Thoracic aorta (tissue), 2 donors: Measurements from ENCODE around the gene RNF19B. TPM values are rescaled to one million over a fixed set of nuclear protein-coding genes. Genes with fewer than 3 reads are reported as not detected.
A peak's percentile ranks its signal among the peaks of the same experiment; 100 is the strongest.

Source experiments
- ATAC-seq: fragments of 150-250 bp; one replicate; pipeline ENCODE4 v1.8.0; 2017; ENCODE audit warnings: low read depth; ENCODE audit not compliant: insufficient number of reproducible peaks, low FRiP score
- DNase-seq: peaks from one replicate; pipeline ENCODE4 v3.0.0-alpha.2; 2020; ENCODE audit warnings: low spot score
- H3K27ac ChIP-seq, 2 donors: fragments of 200-600 bp; sonication (generic); 1 replicate in 1 of 2; 2 replicates in 1 of 2; pipeline ENCODE4 v1.5.1; 2016; ENCODE audit warnings: mild to moderate bottlenecking in 2 of 2, moderate library complexity in 2 of 2
- H3K27me3 ChIP-seq: fragments of 200-600 bp; sonication (generic); replicated peaks from 2 replicates; pipeline ENCODE4 v1.6.0; 2016; ENCODE audit warnings: mild to moderate bottlenecking; ENCODE audit not compliant: insufficient read depth
- H3K36me3 ChIP-seq: fragments of 200-600 bp; sonication (generic); one replicate; pipeline ENCODE4 v1.5.1; 2016
- H3K4me1 ChIP-seq, 2 donors: fragments of 200-600 bp; sonication (generic); 1 replicate in 1 of 2; 2 replicates in 1 of 2; pipeline versions ENCODE4 v1.5.1 to v1.6.0; 2016; ENCODE audit warnings: low read depth in 2 of 2, mild to moderate bottlenecking in 1 of 2; ENCODE audit not compliant: control insufficient read depth in 1 of 2
- H3K4me3 ChIP-seq: fragments of 200-600 bp; sonication (generic); 2 replicates; pipeline ENCODE4 v1.5.1; 2016; ENCODE audit warnings: mild to moderate bottlenecking
- H3K9me3 ChIP-seq: fragments of 200-600 bp; sonication (generic); 2 replicates; pipeline ENCODE4 v1.5.1; 2016
- total RNA-seq, 2 donors: library from RNA; depleted of rRNA; stranded (reverse); fragments of >200 nt; gene quantifications; one replicate each; pipeline versions ENCODE4 v1.1.0 to v1.2.3, GENCODE V29; 2016
- TF ChIP-seq, protein P1 (sequence below): fragments of 200-600 bp; sonication (generic); IDR thresholded peaks from one replicate; pipeline ENCODE4 v1.5.1; 2019; ENCODE audit warnings: antibody characterized with exemption

RNF19B gene
- total RNA-seq, 2 donors from 2014 or later = 21.9 to 37.2 TPM

DNA sequence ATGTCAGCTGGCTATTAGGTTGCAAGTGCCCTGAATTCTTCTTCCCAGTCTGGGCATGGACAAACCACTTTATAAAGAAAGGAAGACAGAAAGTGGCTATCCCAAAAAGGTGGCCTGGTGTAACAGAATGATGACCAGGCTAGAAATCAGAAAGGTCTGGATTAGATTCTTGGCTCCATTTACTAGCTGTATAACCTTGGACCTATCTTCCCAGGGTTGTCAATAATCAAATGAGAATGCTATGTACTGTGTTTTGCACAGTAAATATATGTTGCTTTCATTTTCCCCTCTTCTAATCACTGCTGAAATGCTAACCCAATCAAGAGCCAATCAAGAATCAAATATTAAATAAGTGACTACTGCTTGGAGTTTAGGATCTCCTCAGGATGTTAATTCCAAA, 20.4 kb downstream of the RNF19B start:
- H3K27me3 ChIP-seq = no peaks in the 10 kb centered on the region
- TF ChIP-seq, protein P1, sequence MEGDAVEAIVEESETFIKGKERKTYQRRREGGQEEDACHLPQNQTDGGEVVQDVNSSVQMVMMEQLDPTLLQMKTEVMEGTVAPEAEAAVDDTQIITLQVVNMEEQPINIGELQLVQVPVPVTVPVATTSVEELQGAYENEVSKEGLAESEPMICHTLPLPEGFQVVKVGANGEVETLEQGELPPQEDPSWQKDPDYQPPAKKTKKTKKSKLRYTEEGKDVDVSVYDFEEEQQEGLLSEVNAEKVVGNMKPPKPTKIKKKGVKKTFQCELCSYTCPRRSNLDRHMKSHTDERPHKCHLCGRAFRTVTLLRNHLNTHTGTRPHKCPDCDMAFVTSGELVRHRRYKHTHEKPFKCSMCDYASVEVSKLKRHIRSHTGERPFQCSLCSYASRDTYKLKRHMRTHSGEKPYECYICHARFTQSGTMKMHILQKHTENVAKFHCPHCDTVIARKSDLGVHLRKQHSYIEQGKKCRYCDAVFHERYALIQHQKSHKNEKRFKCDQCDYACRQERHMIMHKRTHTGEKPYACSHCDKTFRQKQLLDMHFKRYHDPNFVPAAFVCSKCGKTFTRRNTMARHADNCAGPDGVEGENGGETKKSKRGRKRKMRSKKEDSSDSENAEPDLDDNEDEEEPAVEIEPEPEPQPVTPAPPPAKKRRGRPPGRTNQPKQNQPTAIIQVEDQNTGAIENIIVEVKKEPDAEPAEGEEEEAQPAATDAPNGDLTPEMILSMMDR = no peak
- H3K4me1 ChIP-seq = peaks cover 40 to 53% of the 10 kb centered on the region in 2 donors
- no peaks in the 10 kb centered on the region for H3K9me3 ChIP-seq
- peaks cover 23% of the 10 kb centered on the region for H3K36me3 ChIP-seq
- no peak for ATAC-seq
- DNase-seq = no peak
- H3K27ac ChIP-seq = peak overlapping the region in 1 of 2 donors; percentile 1
- no peak overlapping the region for H3K4me3 ChIP-seq

DNA sequence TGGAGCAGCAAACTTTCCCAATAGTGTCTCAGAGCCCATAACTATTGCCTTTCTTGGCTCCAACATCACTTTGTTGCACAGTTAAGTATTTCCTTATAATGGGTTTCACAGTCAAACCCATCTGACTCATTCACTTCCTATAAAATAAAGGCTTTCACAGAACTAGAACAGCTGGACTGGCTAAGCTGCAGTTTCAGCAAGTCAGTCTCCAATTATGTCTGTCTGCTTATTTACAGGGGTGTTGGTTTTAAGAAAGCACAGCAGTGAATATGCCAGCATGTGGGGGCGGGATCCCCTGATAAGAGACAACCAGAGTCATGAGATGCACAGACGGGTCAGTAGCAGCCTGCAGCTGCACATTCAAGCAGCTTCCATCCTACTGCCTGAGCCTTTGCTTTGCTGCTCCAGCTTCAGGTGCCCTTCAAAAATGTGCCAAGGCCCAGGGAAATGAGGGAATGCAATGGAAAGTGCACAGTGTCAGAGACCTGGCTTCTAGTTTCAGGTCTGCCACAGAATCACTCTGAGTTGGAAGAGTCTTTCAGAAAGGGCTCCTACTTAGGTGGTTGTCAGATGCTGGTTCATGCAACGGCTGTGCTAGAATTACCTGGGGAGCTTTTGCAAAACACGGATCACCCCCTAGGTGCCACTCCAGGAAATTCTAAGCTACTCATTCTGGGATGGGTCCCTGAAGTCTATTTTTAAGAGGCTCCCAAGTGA, 24.8 kb downstream of the RNF19B start:
- no peaks in the 10 kb centered on the region for H3K9me3 ChIP-seq
- H3K36me3 ChIP-seq = peaks cover 37% of the 10 kb centered on the region
- ATAC-seq = no peak
- DNase-seq = no peak
- H3K4me1 ChIP-seq = peaks cover 13 to 15% of the 10 kb centered on the region in 2 donors
- no peaks in the 10 kb centered on the region for H3K27me3 ChIP-seq
- no peak overlapping the region for H3K4me3 ChIP-seq
- TF ChIP-seq, protein P1 = no peak
- no peak overlapping the region for H3K27ac ChIP-seq

DNA sequence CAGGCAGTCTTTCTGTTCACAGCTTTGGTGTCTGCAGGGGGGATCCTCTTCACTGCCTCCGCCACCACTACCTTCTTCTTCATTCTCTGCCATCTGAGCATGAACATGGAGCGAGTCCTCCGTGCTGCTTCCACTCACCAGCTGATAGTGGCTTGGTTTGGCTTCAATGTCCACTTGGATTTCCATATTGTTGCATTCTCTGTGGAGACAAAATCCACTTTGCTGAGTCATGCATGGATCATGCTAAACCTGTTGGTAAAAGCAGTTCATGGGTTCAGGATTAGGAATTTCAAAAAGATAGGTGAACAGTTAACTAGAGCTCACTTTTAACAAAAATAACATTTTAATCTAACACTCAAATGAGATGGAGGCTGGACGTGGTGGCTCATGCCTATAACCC, 27.5 kb downstream of the RNF19B start:
- TF ChIP-seq, protein P1 = no peak
- peaks cover 25% of the 10 kb centered on the region for H3K36me3 ChIP-seq

DNA sequence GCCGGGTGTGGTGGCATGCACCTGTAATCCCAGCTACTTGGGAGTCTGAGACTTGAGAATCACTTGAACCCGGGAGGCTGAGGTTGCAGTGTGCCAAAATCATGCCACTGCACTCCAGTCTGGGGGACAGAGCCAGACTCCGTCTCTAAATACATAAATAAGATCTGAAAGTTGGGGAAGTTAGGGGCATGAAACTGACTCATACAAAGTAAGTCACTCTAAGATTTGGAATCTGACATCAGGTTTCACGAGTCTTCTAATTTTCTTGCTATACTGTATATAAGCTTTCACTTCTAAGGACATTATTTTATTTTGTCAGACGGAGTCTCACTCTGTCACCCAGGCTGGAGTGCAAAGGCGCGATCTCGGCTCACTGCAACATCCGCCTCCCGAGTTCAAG, 30.1 kb downstream of the RNF19B start:
- TF ChIP-seq, protein P1 = no peak
- Histone ChIP-seq H3K27me3 (no peaks in the 10 kb centered on the region), H3K4me1 (peaks cover 10 to 12% of the 10 kb centered on the region in 2 donors), H3K4me3 (no peak overlapping the region), H3K27ac (no peak overlapping the region), H3K9me3 (no peaks in the 10 kb centered on the region), H3K36me3 (peaks cover 14% of the 10 kb centered on the region)
- DNase-seq (no peak), ATAC-seq (no peak)

More for the DNA sequence above, 27.5 kb downstream of the RNF19B start:
- Histone ChIP-seq H3K4me3 (no peak overlapping the region), H3K27ac (no peak overlapping the region), H3K4me1 (peaks cover 19 to 20% of the 10 kb centered on the region in 2 donors), H3K9me3 (no peaks in the 10 kb centered on the region), H3K27me3 (no peaks in the 10 kb centered on the region)
- ATAC-seq (no peak), DNase-seq (no peak)

DNA sequence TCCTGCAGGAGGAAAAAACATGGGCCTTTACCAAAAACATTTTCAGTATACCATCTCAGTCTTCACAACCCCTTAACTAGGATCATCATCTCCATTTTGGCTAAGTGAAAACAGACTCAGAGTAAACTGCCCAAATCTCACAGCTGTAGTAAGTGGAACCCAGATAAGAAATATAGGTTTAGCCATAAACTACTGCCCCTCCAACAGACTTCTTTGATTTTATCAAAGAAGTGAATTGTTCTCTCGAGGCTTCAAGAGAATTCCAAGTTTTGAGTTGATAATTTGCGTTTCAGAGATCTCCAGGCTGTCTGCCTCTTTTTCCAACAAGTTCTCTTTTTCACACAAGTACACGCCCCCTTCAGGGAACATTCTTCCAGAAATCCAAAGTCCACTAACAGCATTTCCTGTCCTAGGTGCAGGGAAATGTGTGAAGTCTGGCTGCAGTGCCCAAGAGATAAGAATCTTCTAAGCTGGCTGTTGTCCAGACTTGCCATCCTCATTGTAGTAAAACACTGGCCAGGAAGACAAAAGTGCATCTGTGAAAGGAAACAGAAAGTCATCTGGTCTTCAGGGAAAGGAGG, 30.8 kb downstream of the RNF19B start:
- Histone ChIP-seq H3K36me3 (peaks cover 14% of the 10 kb centered on the region), H3K4me1 (peaks cover 5 to 6% of the 10 kb centered on the region in 2 donors), H3K4me3 (no peak overlapping the region), H3K9me3 (no peaks in the 10 kb centered on the region), H3K27ac (peak overlapping the region; percentile 43), H3K27me3 (no peaks in the 10 kb centered on the region)
- TF ChIP-seq, protein P1 = no peak
- DNase-seq (no peak), ATAC-seq (no peak)
